Measurements from ENCODE around the gene AKAP12.

Gene AKAP12

DNA sequence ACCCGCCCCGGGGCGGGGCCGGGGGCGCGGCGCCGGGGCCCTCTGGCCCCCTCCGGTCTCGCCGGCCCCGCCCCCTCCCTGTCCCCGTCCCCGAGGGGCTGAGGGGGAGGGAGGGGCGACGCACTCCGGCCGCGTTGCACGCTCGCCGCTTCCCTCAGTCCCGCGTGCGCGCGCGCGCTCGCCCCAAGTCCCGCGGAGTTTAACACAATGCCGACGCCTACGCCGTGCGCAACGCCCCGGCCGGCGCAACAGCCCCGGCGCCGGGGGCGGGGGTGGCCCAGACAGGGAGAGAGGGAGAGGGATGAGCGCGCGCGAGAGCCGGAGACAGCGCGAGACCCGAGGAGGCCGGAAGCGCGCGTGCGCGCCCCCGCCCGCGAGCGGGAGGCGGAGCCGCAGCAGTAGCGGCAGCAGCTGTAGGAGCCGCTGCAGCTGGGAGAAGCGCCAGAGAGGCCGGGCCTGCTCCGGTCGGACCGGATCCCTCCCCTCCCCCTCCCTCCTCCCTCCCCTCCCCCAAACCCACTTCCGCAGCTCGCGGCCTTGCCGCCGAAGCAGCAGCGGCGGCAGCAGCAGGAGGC, 150.6 kb downstream of the AKAP12 start:
- TF ChIP-seq SIN3A (IDR thresholded peaks at IDR 0.05; ENCODE audit: borderline replicate concordance, insufficient read depth, low read length) (peak; percentile 38; the same call in 1 of the 2 replicates), TAF1 (IDR thresholded peaks at IDR 0.05; ENCODE audit: borderline replicate concordance, insufficient read depth, low read length) (peak; percentile 55; the same call in 1 of the 2 replicates), FOXP2 (optimal IDR thresholded peaks at IDR 0.05; ENCODE audit: borderline replicate concordance, extremely low read depth, extremely low read length, insufficient read depth) (peak; percentile 96), POLR2AphosphoS5 (IDR thresholded peaks at IDR 0.05; ENCODE audit: low read depth, low read length) (no peak)
- TF ChIP-seq, protein P1, sequence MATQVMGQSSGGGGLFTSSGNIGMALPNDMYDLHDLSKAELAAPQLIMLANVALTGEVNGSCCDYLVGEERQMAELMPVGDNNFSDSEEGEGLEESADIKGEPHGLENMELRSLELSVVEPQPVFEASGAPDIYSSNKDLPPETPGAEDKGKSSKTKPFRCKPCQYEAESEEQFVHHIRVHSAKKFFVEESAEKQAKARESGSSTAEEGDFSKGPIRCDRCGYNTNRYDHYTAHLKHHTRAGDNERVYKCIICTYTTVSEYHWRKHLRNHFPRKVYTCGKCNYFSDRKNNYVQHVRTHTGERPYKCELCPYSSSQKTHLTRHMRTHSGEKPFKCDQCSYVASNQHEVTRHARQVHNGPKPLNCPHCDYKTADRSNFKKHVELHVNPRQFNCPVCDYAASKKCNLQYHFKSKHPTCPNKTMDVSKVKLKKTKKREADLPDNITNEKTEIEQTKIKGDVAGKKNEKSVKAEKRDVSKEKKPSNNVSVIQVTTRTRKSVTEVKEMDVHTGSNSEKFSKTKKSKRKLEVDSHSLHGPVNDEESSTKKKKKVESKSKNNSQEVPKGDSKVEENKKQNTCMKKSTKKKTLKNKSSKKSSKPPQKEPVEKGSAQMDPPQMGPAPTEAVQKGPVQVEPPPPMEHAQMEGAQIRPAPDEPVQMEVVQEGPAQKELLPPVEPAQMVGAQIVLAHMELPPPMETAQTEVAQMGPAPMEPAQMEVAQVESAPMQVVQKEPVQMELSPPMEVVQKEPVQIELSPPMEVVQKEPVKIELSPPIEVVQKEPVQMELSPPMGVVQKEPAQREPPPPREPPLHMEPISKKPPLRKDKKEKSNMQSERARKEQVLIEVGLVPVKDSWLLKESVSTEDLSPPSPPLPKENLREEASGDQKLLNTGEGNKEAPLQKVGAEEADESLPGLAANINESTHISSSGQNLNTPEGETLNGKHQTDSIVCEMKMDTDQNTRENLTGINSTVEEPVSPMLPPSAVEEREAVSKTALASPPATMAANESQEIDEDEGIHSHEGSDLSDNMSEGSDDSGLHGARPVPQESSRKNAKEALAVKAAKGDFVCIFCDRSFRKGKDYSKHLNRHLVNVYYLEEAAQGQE (IDR thresholded peaks at IDR 0.05; ENCODE audit: insufficient read depth in 1 of 2, low read depth in 2 of 2, low read length in 2 of 2) = peak in 1 of 2 experiments; percentile 36; a peak in 1 of 4 replicates

DNA sequence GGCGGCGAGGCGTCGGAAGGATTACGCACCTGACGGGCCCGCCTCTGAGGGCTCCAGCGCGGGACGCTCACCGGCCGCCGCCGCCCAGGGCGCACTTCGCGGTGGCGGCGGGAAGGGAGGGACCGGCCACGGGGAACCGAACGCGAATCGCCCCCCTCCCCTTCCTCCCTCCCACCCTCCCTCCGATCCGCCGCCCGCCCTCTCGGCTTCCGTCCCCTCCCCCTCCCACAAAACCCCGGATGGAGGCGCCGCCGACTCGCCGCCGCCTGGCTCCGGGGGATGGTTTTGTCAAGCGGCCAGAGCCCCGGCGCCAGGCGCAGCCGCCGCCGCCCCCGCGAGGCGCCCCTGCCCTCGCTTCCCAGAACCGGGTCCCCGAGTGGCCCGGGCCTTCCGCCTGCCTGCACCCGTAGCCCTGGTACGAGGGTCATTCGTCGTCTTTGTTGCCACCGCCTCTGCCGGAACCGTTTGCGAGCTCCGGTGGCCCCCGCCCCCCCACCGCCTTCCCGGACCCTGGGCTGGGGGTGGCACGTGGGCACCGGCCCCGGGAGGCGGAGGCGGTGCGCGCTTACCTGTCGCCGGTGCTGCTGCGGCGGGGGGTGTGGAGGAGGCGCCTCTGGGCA, 151.2 kb downstream of the AKAP12 start:
- TF ChIP-seq TAF1 (IDR thresholded peaks at IDR 0.05; ENCODE audit: borderline replicate concordance, insufficient read depth, low read length) (0 out of 2 replicates have a peak, but pooled peaks have one; percentile 9), POLR2AphosphoS5 (IDR thresholded peaks at IDR 0.05; ENCODE audit: low read depth, low read length) (peak; percentile 90), SIN3A (IDR thresholded peaks at IDR 0.05; ENCODE audit: borderline replicate concordance, insufficient read depth, low read length) (0 out of 2 replicates have a peak, but pooled peaks have one; percentile 5), FOXP2 (optimal IDR thresholded peaks at IDR 0.05; ENCODE audit: borderline replicate concordance, extremely low read depth, extremely low read length, insufficient read depth) (no peak)
- TF ChIP-seq, protein P1 (IDR thresholded peaks at IDR 0.05; ENCODE audit: insufficient read depth in 1 of 2, low read depth in 2 of 2, low read length in 2 of 2) = no peak; a peak in 1 of 4 replicates

DNA sequence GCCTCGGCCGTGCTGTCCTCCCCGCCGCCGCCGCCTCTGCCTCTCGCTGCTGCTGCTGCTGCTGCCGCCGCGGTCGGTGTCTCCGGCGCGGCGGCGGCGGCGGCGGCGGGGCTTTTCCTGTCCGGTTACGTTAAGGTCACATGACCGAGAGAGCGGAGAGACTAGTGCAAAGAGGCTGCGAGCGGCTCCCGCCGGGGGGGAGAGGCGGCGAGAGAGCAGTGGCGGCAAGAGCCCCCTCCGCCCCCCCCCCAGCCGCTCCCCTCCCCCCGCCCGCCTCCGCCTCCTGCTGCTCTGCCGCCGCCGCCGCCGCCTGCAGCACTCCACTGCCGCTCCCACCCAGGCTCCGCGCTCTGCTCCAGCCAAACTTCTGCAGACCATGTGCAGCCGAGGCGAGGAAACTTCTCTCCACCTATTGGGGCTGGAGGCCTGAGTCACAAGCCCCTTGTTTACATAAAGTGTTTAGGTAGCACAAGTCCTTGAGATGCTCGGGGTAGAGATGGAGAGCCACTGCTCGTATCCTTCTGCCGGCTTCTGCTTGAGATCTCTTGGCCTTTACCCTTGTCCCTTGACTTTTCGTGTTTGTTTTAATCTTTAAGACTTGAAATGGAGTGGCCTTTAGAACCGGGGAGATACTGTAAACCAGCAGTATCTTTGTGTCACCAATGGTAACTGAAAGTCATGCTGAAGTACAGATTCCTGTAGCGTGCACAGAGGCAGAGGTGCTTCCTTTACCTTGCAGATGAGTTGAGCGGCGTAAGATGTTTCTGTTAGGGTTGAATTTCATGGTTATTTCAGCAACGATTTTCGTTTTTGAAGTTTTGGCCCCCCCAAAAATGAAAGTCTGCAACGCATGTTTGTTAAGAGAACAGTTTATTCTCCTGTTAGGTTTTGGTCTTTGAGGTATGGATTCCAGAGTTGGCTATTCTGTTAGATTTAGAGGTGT, 152.0 kb downstream of the AKAP12 start, which contains the start of gene ZBTB2:
TSS of gene ZBTB2 (minus strand) at position 89 of the 943 bp plus-strand sequence. CDS start 17,922 bp downstream, outside the sequence.
- TF ChIP-seq, protein P1 (IDR thresholded peaks at IDR 0.05; ENCODE audit: insufficient read depth in 1 of 2, low read depth in 2 of 2, low read length in 2 of 2) = no peak
- TF ChIP-seq FOXP2 (optimal IDR thresholded peaks at IDR 0.05; ENCODE audit: borderline replicate concordance, extremely low read depth, extremely low read length, insufficient read depth) = no peak
- no peak for TF ChIP-seq POLR2AphosphoS5 (IDR thresholded peaks at IDR 0.05; ENCODE audit: low read depth, low read length)
- TF ChIP-seq SIN3A (IDR thresholded peaks at IDR 0.05; ENCODE audit: borderline replicate concordance, insufficient read depth, low read length) = no peak
- no peak; the same call in 1 of the 2 replicates for TF ChIP-seq TAF1 (IDR thresholded peaks at IDR 0.05; ENCODE audit: borderline replicate concordance, insufficient read depth, low read length)

DNA sequence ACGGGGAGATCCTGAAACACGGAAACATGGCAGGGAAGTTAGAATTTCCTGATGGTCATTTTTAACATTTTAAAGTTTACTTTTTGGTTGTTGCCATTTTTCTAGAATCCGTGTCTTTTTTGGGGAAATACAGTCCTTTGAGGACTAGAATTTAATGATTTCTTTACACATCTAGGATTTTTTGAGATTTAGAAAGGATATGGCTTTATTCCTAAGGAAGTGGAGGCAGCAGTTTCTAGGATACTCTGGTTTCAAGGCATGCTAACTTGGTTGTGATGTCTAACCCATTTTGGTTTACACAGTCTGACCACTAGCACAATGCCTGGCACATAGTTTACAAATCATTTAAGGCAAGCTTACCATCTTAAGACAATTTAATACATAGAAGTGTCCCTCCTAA, 152.7 kb downstream of the AKAP12 start:
- TF ChIP-seq, protein P1 (IDR thresholded peaks at IDR 0.05; ENCODE audit: insufficient read depth in 1 of 2, low read depth in 2 of 2, low read length in 2 of 2) = no peak
- no peak for TF ChIP-seq TAF1 (IDR thresholded peaks at IDR 0.05; ENCODE audit: borderline replicate concordance, insufficient read depth, low read length)
- no peak for TF ChIP-seq FOXP2 (optimal IDR thresholded peaks at IDR 0.05; ENCODE audit: borderline replicate concordance, extremely low read depth, extremely low read length, insufficient read depth)
- TF ChIP-seq POLR2AphosphoS5 (IDR thresholded peaks at IDR 0.05; ENCODE audit: low read depth, low read length) = no peak
- TF ChIP-seq SIN3A (IDR thresholded peaks at IDR 0.05; ENCODE audit: borderline replicate concordance, insufficient read depth, low read length) = no peak

Measured in PFSK-1 (cell line).